GM12865 (cell line): ENCODE measurements around the gene GABPB1.
A peak's percentile ranks its signal among the peaks of the same experiment; 100 is the strongest.

Experiments used
- DNase-seq: peaks from one replicate; pipeline ENCODE4 v3.0.0; 2010; ENCODE audit warnings: low read depth
- H3K4me3 ChIP-seq: 2 replicates; pipeline ENCODE4 v1.5.1; 2011; ENCODE audit warnings: mild to moderate bottlenecking, low read depth, low read length, control low read depth
- CTCF ChIP-seq: IDR thresholded peaks from 2 replicates; pipeline ENCODE4 v1.5.1; 2011; ENCODE audit warnings: low read length, control low read depth, low read depth, inconsistent platforms; ENCODE audit not compliant: insufficient read depth; ENCODE audit errors: missing control alignments

GABPB1 gene

GRCh38 chr15:50344006-50344464, 11.0 kb downstream of the GABPB1 start:
- no peak for DNase-seq
- H3K4me3 ChIP-seq: no peak overlapping the region
- no peak for TF ChIP-seq CTCF

- DNase-seq: no peak
- no peak for TF ChIP-seq CTCF
- H3K4me3 ChIP-seq: no peak overlapping the region
Observed at GRCh38 chr15:50341616-50342136, 13.3 kb downstream of the GABPB1 start.

- no peak for TF ChIP-seq CTCF
- DNase-seq: no peak
- no peak overlapping the region for H3K4me3 ChIP-seq
Observed at GRCh38 chr15:50340416-50340815, 14.6 kb downstream of the GABPB1 start.

GRCh38 chr15:50339717-50340116, 15.3 kb downstream of the GABPB1 start:
- no peak overlapping the region for H3K4me3 ChIP-seq
- no peak for DNase-seq
- TF ChIP-seq CTCF: no peak

- TF ChIP-seq CTCF: no peak
- no peak for DNase-seq
- H3K4me3 ChIP-seq: no peak overlapping the region
Observed at GRCh38 chr15:50335251-50335650, 19.7 kb downstream of the GABPB1 start.

GRCh38 chr15:50333229-50333628, 21.8 kb downstream of the GABPB1 start:
- no peak for DNase-seq
- TF ChIP-seq CTCF: no peak
- no peak overlapping the region for H3K4me3 ChIP-seq

GRCh38 chr15:50330921-50331320, 24.1 kb downstream of the GABPB1 start:
- no peak overlapping the region for H3K4me3 ChIP-seq
- no peak for TF ChIP-seq CTCF
- peak; percentile 55 for DNase-seq
